ENCODE measurements around the gene GLP1R. TPM values are rescaled to one million over a fixed set of nuclear protein-coding genes. Genes with fewer than 3 reads are reported as not detected.

Gene GLP1R
- polyA plus RNA-seq, 1 of the 3 experiments (the other 2 are of a cell fraction) = not detected

- H3F3A ChIP-seq (replicated peaks; ENCODE audit: insufficient read depth) = no peaks in the 10 kb centered on the region
- ChIA-PET POLR2A (no interaction called here), CTCF (interaction anchor here (1.1 to 3.0 kb wide), 3 partner anchors 12 to 81 kb away, joined by 3 to 8 read pairs (median 4); no protein-coding TSS in a partner anchor)
- H3K4me1 ChIP-seq (ENCODE audit: control insufficient read depth in 1 of 2, insufficient read depth in 2 of 2, low read depth in 1 of 2, low read length in 1 of 2) = peaks cover 0 to 17% of the 10 kb centered on the region in 2 experiments; a peak in 1 of 4 replicates
- H3K9ac ChIP-seq = no peak overlapping the region
- no peak overlapping the region for H3K4me2 ChIP-seq
- no peaks in the 10 kb centered on the region for H3K9me2 ChIP-seq
- H3K4me3 ChIP-seq (ENCODE audit: low read depth in 2 of 2, low read length in 1 of 2) = no peak overlapping the region
- TF ChIP-seq CHD2 (IDR thresholded peaks at IDR 0.05; ENCODE audit: low read length, partially characterized antibody) = no peak
- TF ChIP-seq MXI1 (IDR thresholded peaks at IDR 0.05; ENCODE audit: low read depth, low read length) = no peak
- 31% methylated on average over 9 of the region's 9 CpGs for WGBS (ENCODE audit: low lambda C conversion rate)
- no peak for DNase-seq
- no peaks in the 10 kb centered on the region for H4K20me1 ChIP-seq (ENCODE audit: insufficient read depth)
- no peaks in the 10 kb centered on the region for H3K79me2 ChIP-seq (ENCODE audit: insufficient read depth)
- H3K27me3 ChIP-seq (ENCODE audit: insufficient read depth) = no peaks in the 10 kb centered on the region; the same call in 1 of the 2 replicates
- H3K36me3 ChIP-seq (replicated peaks in 1 of 2; ENCODE audit: control insufficient read depth in 1 of 2, insufficient read depth in 2 of 2, low read length in 1 of 2) = no peaks in the 10 kb centered on the region
- H2AFZ ChIP-seq (ENCODE audit: low read depth) = no peak overlapping the region
- H3K27ac ChIP-seq (ENCODE audit: low read depth in 2 of 2, low read length in 1 of 2) = no peak overlapping the region
- no peaks in the 10 kb centered on the region for H3K9me3 ChIP-seq
These were observed 5.4 kb downstream of the GLP1R start for GRCh38 chr6:39053854-39054576.

- DNase-seq = no peak
These were observed 6.1 kb downstream of the GLP1R start for GRCh38 chr6:39054577-39055142.

More at GRCh38 chr6:39054577-39055142, 6.1 kb downstream of the GLP1R start:
- no peaks in the 10 kb centered on the region for H4K20me1 ChIP-seq (ENCODE audit: insufficient read depth)
- POLR2A ChIA-PET = no interaction called here
- H3K4me2 ChIP-seq = no peak overlapping the region
- H3K79me2 ChIP-seq (ENCODE audit: insufficient read depth) = no peaks in the 10 kb centered on the region
- no peak overlapping the region for H3K27ac ChIP-seq (ENCODE audit: low read depth in 2 of 2, low read length in 1 of 2)
- 57% methylated on average over 6 of the region's 9 CpGs for WGBS (ENCODE audit: low lambda C conversion rate)
- CTCF ChIA-PET = interaction anchor here (0.7 to 3.0 kb wide), 5 partner anchors 13 to 248 kb away, joined by 3 to 8 read pairs (median 4); no protein-coding TSS in a partner anchor
- H3K9me2 ChIP-seq = no peaks in the 10 kb centered on the region
- H3K4me1 ChIP-seq (ENCODE audit: control insufficient read depth in 1 of 2, insufficient read depth in 2 of 2, low read depth in 1 of 2, low read length in 1 of 2) = peaks cover 0 to 23% of the 10 kb centered on the region in 2 experiments; a peak in 1 of 4 replicates
- no peak overlapping the region for H2AFZ ChIP-seq (ENCODE audit: low read depth)
- no peaks in the 10 kb centered on the region for H3F3A ChIP-seq (replicated peaks; ENCODE audit: insufficient read depth)
- H3K9me3 ChIP-seq = no peaks in the 10 kb centered on the region
- H3K27me3 ChIP-seq (ENCODE audit: insufficient read depth) = no peaks in the 10 kb centered on the region
- TF ChIP-seq IRF3 (IDR thresholded peaks at IDR 0.05; ENCODE audit: low read depth, low read length) (no peak), FOXM1 (IDR thresholded peaks at IDR 0.05; ENCODE audit: low read depth) (no peak), FOXJ3 (CRISPR knock-in tag; IDR thresholded peaks at IDR 0.05) (no peak), TAF1 (IDR thresholded peaks at IDR 0.05; ENCODE audit: borderline replicate concordance, low read depth, low read length) (no peak), GABPA (IDR thresholded peaks at IDR 0.05; ENCODE audit: low read depth) (no peak), POLR2AphosphoS5 (IDR thresholded peaks at IDR 0.05; ENCODE audit: low read depth, low read length) (no peak)
- TF ChIP-seq, protein P1, sequence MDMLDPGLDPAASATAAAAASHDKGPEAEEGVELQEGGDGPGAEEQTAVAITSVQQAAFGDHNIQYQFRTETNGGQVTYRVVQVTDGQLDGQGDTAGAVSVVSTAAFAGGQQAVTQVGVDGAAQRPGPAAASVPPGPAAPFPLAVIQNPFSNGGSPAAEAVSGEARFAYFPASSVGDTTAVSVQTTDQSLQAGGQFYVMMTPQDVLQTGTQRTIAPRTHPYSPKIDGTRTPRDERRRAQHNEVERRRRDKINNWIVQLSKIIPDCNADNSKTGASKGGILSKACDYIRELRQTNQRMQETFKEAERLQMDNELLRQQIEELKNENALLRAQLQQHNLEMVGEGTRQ (IDR thresholded peaks at IDR 0.05; ENCODE audit: borderline replicate concordance, low read depth, low read length) = no peak
- no peak overlapping the region for H3K4me3 ChIP-seq (ENCODE audit: low read depth in 2 of 2, low read length in 1 of 2)
- no peak overlapping the region for H3K9ac ChIP-seq
- H3K36me3 ChIP-seq (replicated peaks in 1 of 2; ENCODE audit: control insufficient read depth in 1 of 2, insufficient read depth in 2 of 2, low read length in 1 of 2) = no peaks in the 10 kb centered on the region

Data from SK-N-SH (cell line).